Upper lobe of left lung (tissue), 6 donors: ENCODE data around the gene IGBP1. TPM values are rescaled to one million over a fixed set of nuclear protein-coding genes. Genes with fewer than 3 reads are reported as not detected.
A peak's percentile ranks its signal among the peaks of the same experiment; 100 is the strongest.

ENCODE experiments used
- ATAC-seq, 2 donors: fragments of 200-7000 bp; cut with Tn5 transposase; one replicate each; pipeline ENCODE4 v1.9.1; 2022; ENCODE audit warnings: mild to moderate bottlenecking in 2 of 2, moderate library complexity in 2 of 2; ENCODE audit not compliant: low FRiP score in 2 of 2
- DNase-seq, 2 donors: peaks; one replicate each; pipeline ENCODE4 v3.0.0-alpha.2; 2019 to 2020
- H3K27ac ChIP-seq, 4 donors: fragments of 200-600 bp; sonication (generic); one replicate each; pipeline ENCODE4 v1.5.1; 2016 to 2019
- H3K27me3 ChIP-seq, 4 donors: fragments of 200-600 bp; sonication (generic); one replicate each; pipeline ENCODE4 v1.5.1; 2017 to 2019
- H3K36me3 ChIP-seq, 4 donors: fragments of 200-600 bp; sonication (generic); one replicate each; pipeline ENCODE4 v1.5.1; 2016 to 2019
- H3K4me1 ChIP-seq, 4 donors: fragments of 200-600 bp; sonication (generic); one replicate each; pipeline ENCODE4 v1.5.1; 2018 to 2019
- H3K4me3 ChIP-seq, 4 donors: fragments of 200-600 bp; sonication (generic); one replicate each; pipeline ENCODE4 v1.5.1; 2017 to 2019; ENCODE audit warnings: mild to moderate bottlenecking in 2 of 4, moderate library complexity in 1 of 4
- H3K9me3 ChIP-seq, 4 donors: fragments of 200-600 bp; sonication (generic); one replicate each; pipeline ENCODE4 v1.5.1; 2018 to 2019
- CTCF ChIP-seq, 6 experiments: fragments of 450-650 bp in 4 of 6; fragments of 200-600 bp in 2 of 6; sonication (generic) in 2 of 6; IDR thresholded peaks; one replicate each; pipeline ENCODE4 v1.5.1; 2016 to 2019; ENCODE audit warnings: antibody characterized with exemption in 6 of 6
- EP300 ChIP-seq, 4 donors: sonication (generic); formaldehyde crosslinking; IDR thresholded peaks; one replicate each; pipeline ENCODE4 v1.5.1; 2017; ENCODE audit warnings: antibody characterized with exemption in 4 of 4, control low read depth in 2 of 4
- POLR2A ChIP-seq, 4 donors: fragments of 450-650 bp; IDR thresholded peaks; one replicate each; pipeline ENCODE4 v1.5.1; 2016 to 2017; ENCODE audit warnings: antibody characterized with exemption in 4 of 4, mild to moderate bottlenecking in 2 of 4
- POLR2AphosphoS5 ChIP-seq, 2 donors: sonication (generic); formaldehyde crosslinking; IDR thresholded peaks; one replicate each; pipeline ENCODE4 v1.5.1; 2017; ENCODE audit warnings: antibody characterized with exemption in 2 of 2
- WGBS, 2 donors: methylation state at CpG; one replicate each; pipeline ENCODE4 v1.1.5; 2017 to 2018; 5-methylcytosine and 5-hydroxymethylcytosine counted together
- total RNA-seq, 6 donors: library from RNA; depleted of rRNA in 4 of 6; stranded (reverse); fragments of >200 nt in 4 of 6; gene quantifications; one replicate each; pipeline versions ENCODE4 v1.1.0 to v1.2.1, GENCODE V29; 2016 to 2021
- donor health status: DM: no; HTN: no; CAD: no; lungs with moderate emphysema.
- donor health status: DM: no; HTN: yes; CAD: no; lungs with severe emphysema.

Gene IGBP1
- total RNA-seq, 6 donors from 2014 or later = 35.3 to 62.1 (median 46.6) TPM

- peak overlapping the region; percentile 36 to 81 (median 74) for H3K4me3 ChIP-seq
- ATAC-seq = peak; percentile 3 to 17
- peaks cover 0 to 5% (median 0%) of the 10 kb centered on the region in 4 donors for H3K36me3 ChIP-seq
- no peaks in the 10 kb centered on the region for H3K27me3 ChIP-seq
- H3K27ac ChIP-seq = peak overlapping the region; percentile 85 to 88 (median 86)
- no peak for TF ChIP-seq POLR2AphosphoS5 (IDR thresholded peaks at IDR 0.05)
- H3K9me3 ChIP-seq = no peaks in the 10 kb centered on the region
- no peak for DNase-seq
- WGBS, 2 donors = 0 to 30% methylated on average over 6 to 12 of the region's 12 CpGs
- peaks cover 12 to 23% (median 15%) of the 10 kb centered on the region in 4 donors for H3K4me1 ChIP-seq
Observed at GRCh38 chrX:70134116-70134477, 850 bp downstream of the IGBP1 start.

- Histone ChIP-seq H3K4me1 (peaks cover 10 to 16% (median 12%) of the 10 kb centered on the region in 4 donors), H3K27ac (no peak overlapping the region), H3K4me3 (no peak overlapping the region), H3K36me3 (peaks cover 0 to 5% (median 0%) of the 10 kb centered on the region in 4 donors), H3K9me3 (no peaks in the 10 kb centered on the region), H3K27me3 (no peaks in the 10 kb centered on the region)
- ATAC-seq (no peak), DNase-seq (no peak)
- 87 to 93% methylated on average over 2 of the region's 2 CpGs for WGBS, 2 donors
- TF ChIP-seq CTCF (IDR thresholded peaks at IDR 0.05) (no peak), POLR2AphosphoS5 (IDR thresholded peaks at IDR 0.05) (no peak), POLR2A (IDR thresholded peaks at IDR 0.05) (no peak), EP300 (IDR thresholded peaks at IDR 0.05) (no peak)
Observed at GRCh38 chrX:70138622-70139021, 5.4 kb downstream of the IGBP1 start.

GRCh38 chrX:70139736-70140135, 6.5 kb downstream of the IGBP1 start:
- no peak overlapping the region for H3K4me3 ChIP-seq
- peaks cover 3 to 9% (median 7%) of the 10 kb centered on the region in 4 donors for H3K4me1 ChIP-seq
- ATAC-seq = no peak
- TF ChIP-seq POLR2AphosphoS5 (IDR thresholded peaks at IDR 0.05) (no peak), EP300 (IDR thresholded peaks at IDR 0.05) (no peak), POLR2A (IDR thresholded peaks at IDR 0.05) (no peak), CTCF (IDR thresholded peaks at IDR 0.05) (no peak)
- peaks cover 0 to 5% (median 0%) of the 10 kb centered on the region in 4 donors for H3K36me3 ChIP-seq
- no peaks in the 10 kb centered on the region for H3K9me3 ChIP-seq
- no peak for DNase-seq
- WGBS, 2 donors = 85 to 95% methylated on average over 3 of the region's 3 CpGs
- no peaks in the 10 kb centered on the region for H3K27me3 ChIP-seq
- H3K27ac ChIP-seq = no peak overlapping the region

GRCh38 chrX:70141373-70141772, 8.1 kb downstream of the IGBP1 start:
- H3K4me3 ChIP-seq = no peak overlapping the region
- no peak overlapping the region for H3K27ac ChIP-seq
- TF ChIP-seq CTCF (IDR thresholded peaks at IDR 0.05) (no peak), EP300 (IDR thresholded peaks at IDR 0.05) (no peak), POLR2A (IDR thresholded peaks at IDR 0.05) (no peak), POLR2AphosphoS5 (IDR thresholded peaks at IDR 0.05) (no peak)
- peaks cover 0 to 3% (median 0%) of the 10 kb centered on the region in 4 donors for H3K36me3 ChIP-seq
- 89 to 100% methylated on average over 2 of the region's 2 CpGs for WGBS, 2 donors
- H3K4me1 ChIP-seq = no peaks in the 10 kb centered on the region
- ATAC-seq = no peak
- no peaks in the 10 kb centered on the region for H3K9me3 ChIP-seq
- no peak for DNase-seq
- no peaks in the 10 kb centered on the region for H3K27me3 ChIP-seq

- H3K4me3 ChIP-seq = no peak overlapping the region
- WGBS, 2 donors = 79 to 81% methylated on average over 8 to 19 of the region's 19 CpGs
- TF ChIP-seq EP300 (IDR thresholded peaks at IDR 0.05) (no peak), POLR2A (IDR thresholded peaks at IDR 0.05) (no peak), CTCF (IDR thresholded peaks at IDR 0.05) (no peak), POLR2AphosphoS5 (IDR thresholded peaks at IDR 0.05) (no peak)
Observed at GRCh38 chrX:70166601-70167590, 33.6 kb downstream of the IGBP1 start.

More at GRCh38 chrX:70166601-70167590, 33.6 kb downstream of the IGBP1 start:
- Histone ChIP-seq H3K27me3 (no peaks in the 10 kb centered on the region), H3K27ac (no peak overlapping the region), H3K4me1 (no peaks in the 10 kb centered on the region), H3K9me3 (no peaks in the 10 kb centered on the region), H3K36me3 (peaks cover 0 to 16% (median 0%) of the 10 kb centered on the region in 4 donors)
- no peak for DNase-seq
- no peak for ATAC-seq
